ENCODE measurements around the gene SUGCT.

Gene SUGCT

DNA sequence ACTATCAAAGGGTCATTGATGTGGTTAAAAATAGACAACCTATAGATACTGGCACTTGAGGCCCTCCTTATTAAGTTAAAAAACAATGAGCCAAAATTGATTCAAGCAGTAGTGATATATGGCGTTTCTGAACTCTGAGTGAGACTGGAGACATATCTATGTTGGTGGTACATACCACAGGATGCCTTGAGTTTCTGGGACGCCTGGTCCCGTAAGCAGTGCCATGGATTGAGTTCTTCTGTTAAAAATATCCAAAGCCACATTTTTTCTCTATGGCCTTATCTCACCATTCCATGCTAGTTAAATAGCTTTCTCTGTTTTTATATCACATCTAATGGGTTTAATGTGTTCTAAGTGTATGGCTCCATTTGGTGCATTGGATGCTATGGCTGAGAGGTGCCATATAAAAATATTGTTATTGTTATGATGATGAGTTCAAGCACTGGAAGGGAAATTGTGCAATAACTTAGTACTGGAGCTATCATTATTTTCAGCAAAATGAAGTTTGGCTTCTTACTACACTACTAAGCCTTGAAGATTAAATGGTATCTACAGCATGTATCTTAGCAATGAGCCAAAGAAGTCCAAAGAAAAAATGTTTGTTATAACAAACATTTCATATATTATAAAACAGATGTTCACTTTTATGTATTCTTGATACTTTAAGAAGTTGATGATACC lies 713.9 kb downstream of the SUGCT start:
- Histone ChIP-seq H3K27me3 (no peaks in the 10 kb centered on the region), H3K4me1 (no peaks in the 10 kb centered on the region), H3K9me3 (no peaks in the 10 kb centered on the region), H3K36me3 (no peaks in the 10 kb centered on the region), H3K4me3 (ENCODE audit: low read depth, low read length) (no peak overlapping the region)
- no peak for DNase-seq
- TF ChIP-seq, protein P1, sequence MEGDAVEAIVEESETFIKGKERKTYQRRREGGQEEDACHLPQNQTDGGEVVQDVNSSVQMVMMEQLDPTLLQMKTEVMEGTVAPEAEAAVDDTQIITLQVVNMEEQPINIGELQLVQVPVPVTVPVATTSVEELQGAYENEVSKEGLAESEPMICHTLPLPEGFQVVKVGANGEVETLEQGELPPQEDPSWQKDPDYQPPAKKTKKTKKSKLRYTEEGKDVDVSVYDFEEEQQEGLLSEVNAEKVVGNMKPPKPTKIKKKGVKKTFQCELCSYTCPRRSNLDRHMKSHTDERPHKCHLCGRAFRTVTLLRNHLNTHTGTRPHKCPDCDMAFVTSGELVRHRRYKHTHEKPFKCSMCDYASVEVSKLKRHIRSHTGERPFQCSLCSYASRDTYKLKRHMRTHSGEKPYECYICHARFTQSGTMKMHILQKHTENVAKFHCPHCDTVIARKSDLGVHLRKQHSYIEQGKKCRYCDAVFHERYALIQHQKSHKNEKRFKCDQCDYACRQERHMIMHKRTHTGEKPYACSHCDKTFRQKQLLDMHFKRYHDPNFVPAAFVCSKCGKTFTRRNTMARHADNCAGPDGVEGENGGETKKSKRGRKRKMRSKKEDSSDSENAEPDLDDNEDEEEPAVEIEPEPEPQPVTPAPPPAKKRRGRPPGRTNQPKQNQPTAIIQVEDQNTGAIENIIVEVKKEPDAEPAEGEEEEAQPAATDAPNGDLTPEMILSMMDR (IDR thresholded peaks at IDR 0.05; ENCODE audit: low read depth, low read length), result no peak

DNA sequence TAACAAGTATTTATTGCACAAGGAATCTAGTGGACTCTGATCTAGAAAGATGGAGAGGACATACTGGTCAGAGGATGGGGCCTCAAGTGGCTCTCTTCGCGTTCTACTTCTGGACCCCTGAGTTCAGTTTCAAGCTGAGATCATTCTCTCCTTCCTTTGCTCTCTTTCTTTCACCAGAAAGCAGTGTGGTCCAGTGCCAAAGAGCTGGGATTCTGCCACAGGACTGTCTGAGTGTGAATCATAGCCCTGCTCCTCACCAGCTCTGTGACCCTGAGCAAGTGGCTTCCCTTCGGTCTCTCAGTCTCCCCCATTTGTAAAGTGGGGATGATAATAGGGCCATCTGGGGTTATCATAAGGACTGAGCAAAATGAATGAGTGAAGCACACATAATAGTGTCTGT lies 715.2 kb downstream of the SUGCT start:
- Histone ChIP-seq H3K4me3 (ENCODE audit: low read depth, low read length) (no peak overlapping the region), H3K4me1 (no peaks in the 10 kb centered on the region), H3K9me3 (no peaks in the 10 kb centered on the region), H3K27me3 (no peaks in the 10 kb centered on the region), H3K36me3 (no peaks in the 10 kb centered on the region)
- DNase-seq, result no peak
- TF ChIP-seq, protein P1 (IDR thresholded peaks at IDR 0.05; ENCODE audit: low read depth, low read length), result no peak

- no peaks in the 10 kb centered on the region for H3K27me3 ChIP-seq
- no peaks in the 10 kb centered on the region for H3K36me3 ChIP-seq
- TF ChIP-seq, protein P1 (IDR thresholded peaks at IDR 0.05; ENCODE audit: low read depth, low read length), result no peak
- no peak overlapping the region for H3K4me3 ChIP-seq (ENCODE audit: low read depth, low read length)
- H3K4me1 ChIP-seq, result no peaks in the 10 kb centered on the region
- no peak for DNase-seq
- no peaks in the 10 kb centered on the region for H3K9me3 ChIP-seq
Observed at GRCh38 chr7:40851001-40851400, 716.2 kb downstream of the SUGCT start.

GRCh38 chr7:40859076-40859475 lies 724.3 kb downstream of the SUGCT start:
- no peaks in the 10 kb centered on the region; the same call in none of the 2 replicates for H3K9me3 ChIP-seq
- TF ChIP-seq, protein P1 (IDR thresholded peaks at IDR 0.05; ENCODE audit: low read depth, low read length), result no peak
- H3K4me1 ChIP-seq, result no peaks in the 10 kb centered on the region
- H3K27me3 ChIP-seq, result no peaks in the 10 kb centered on the region
- no peak for DNase-seq
- H3K36me3 ChIP-seq, result no peaks in the 10 kb centered on the region
- H3K4me3 ChIP-seq (ENCODE audit: low read depth, low read length), result no peak overlapping the region

DNA sequence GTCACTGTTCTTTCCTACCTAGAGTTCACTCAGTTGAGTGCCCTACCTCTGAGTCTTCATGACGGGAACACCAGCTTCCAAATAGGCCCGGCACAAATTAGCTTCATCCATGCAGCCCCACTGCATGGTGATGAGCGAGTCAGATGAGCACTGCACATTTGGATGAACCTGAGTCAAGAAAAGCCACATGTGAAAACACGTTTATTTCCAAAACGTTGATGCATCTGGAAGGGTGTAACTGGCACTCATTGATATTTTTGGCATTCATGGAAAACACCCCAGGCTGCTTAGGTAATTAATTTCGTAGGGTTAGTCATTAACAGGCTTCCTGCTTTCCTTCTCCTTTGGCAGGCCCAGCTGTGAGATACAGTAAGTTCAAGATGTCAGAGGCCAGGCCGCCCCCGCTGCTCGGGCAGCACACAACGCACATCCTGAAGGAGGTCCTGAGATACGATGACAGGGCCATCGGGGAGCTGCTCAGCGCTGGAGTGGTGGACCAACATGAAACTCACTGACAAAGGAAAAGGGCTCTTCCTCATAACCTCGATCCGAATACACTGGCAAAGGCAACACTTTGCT lies 725.2 kb downstream of the SUGCT start:
- Histone ChIP-seq H3K9me3 (no peaks in the 10 kb centered on the region; the same call in none of the 2 replicates), H3K36me3 (no peaks in the 10 kb centered on the region), H3K27me3 (no peaks in the 10 kb centered on the region), H3K4me3 (ENCODE audit: low read depth, low read length) (no peak overlapping the region), H3K4me1 (no peaks in the 10 kb centered on the region)
- TF ChIP-seq, protein P1 (IDR thresholded peaks at IDR 0.05; ENCODE audit: low read depth, low read length), result no peak
- DNase-seq, result no peak

All from BE2C (cell line).